ENCODE data around the gene RPL36.
A peak's percentile ranks its signal among the peaks of the same experiment; 100 is the strongest.
"Not testable (repeated sequence)": the region's sequence is repeated elsewhere in the genome, so short reads cannot be mapped to it uniquely, and the experiment has no call there.

RPL36 gene

GRCh38 chr19:5691822-5692722 is 2.0 kb downstream of the RPL36 start:
- DNase-seq, result peak; percentile 39

GRCh38 chr19:5692723-5693194 is 2.7 kb downstream of the RPL36 start:
- DNase-seq, result no peak

DNA sequence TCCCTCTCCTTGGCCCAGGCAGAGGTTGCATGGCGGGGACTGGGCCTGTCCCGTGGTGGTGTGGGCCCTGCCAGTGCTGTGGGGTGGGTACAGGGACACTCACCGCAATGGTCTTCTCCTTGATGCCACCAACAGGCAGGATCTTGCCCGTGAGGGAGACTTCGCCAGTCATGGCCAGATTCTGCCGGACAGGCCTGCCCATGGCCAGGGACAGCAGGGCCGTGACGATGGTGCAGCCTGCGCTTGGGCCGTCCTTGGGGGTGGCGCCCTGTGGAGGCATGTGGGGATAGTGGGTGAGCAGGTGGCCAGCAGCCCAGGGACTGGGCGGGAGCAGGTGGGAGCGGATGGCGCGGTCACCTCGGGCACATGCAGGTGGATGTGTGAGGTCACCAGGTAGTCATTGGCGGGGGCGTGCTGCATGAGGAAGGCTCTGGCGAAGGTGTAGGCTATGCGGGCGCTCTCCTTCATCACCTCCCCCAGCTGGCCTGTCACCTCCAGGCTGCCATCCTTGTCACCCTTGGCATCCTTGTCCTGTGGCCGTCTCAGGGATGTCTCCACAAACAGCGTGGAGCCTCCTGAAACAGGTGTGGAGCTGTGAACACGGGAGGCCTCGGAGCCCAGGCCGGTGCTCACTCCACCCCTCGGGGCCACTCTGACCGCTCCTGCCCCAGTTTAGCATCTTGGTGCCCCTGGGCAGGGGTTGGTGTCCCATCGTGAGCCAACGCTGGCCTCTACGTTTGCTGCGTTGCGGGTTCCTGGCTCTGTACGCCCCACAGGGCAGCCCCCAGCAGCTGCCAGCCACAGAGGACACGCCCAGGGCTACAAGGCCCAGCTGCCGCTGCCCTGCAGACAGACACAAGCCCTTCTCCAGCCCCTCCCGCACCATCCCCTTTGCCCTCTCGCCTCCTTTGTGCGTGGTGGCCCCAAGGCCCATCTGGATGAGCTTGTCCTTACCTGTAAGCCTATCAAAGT is 3.4 kb downstream of the RPL36 start:
- DNase-seq, result peak; percentile 33

- DNase-seq, result no peak
Observed at GRCh38 chr19:5694167-5694955, 4.3 kb downstream of the RPL36 start.

- DNase-seq, result no peak
Observed at GRCh38 chr19:5694956-5695648, 5.0 kb downstream of the RPL36 start.

DNA sequence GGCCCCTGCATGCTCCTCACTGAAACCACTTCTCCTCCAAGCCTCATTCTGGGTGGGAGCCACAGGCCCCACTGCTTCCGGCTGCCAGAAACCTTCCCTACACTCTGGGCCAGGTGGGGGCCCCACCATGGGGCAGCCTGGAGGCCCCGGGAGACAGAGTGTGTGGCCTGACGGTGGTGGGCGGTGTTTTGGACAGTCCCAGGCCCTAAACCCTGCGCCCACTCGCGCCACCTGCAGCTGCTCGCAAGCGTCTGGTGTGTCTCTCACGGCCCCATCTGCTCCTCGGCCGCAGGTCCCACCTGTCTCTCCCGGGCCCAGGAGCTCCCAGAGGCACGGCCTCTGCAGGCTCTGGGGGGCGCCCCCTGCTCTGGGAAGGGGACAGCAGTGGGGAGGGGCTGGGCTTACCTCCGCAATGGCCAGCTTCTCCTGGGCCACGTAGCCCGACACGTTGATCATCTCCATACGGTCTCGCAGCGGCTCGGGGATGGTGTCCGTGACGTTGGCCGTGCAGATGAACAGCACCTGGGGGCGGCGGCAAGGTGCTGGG is 5.6 kb downstream of the RPL36 start:
- DNase-seq, result no peak

GRCh38 chr19:5696196-5697021 is 6.3 kb downstream of the RPL36 start:
- DNase-seq, result no peak

DNA sequence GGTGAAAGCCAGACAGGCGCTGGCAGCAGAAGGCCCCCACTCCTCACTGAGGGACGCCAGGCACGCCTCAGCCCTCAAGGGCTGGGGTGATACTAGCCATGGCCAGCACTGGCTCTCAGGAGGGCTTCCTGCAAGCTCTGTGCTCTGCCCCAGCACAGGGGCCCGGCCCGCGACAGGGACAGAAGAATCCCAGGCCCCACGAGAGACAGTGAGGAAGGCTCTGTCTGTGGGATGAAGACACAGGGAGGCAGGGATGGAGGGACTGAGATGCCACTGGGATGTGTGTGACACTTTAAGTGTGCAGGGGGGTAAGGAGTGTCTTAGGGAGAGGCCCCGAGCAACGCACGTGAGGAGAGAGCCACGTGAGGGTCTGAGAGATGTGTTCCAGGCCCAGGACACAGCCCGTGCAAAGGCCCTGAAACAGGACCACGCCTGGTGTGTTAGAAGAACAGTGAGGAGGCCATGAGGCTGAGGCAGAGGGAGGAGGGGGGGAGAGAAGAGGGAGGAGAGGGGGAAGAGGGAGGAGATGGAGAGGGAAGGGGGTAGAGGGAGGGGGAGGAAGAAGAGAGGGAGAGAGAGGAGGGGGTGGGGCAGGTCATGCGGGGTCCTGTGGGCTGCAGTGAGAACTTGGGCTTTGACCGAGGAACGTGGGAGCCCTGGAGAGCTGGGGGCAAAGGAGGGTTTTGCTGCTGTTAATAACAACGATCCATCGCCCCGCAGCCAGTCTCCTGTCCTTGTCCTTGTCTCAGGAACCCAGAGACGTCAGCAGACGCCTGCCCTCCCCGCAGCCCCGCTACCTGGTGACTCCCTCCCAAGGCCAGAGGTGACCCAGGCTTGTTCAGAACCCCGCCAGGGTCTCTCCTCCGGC is 7.2 kb downstream of the RPL36 start:
- DNase-seq, result no peak

DNA sequence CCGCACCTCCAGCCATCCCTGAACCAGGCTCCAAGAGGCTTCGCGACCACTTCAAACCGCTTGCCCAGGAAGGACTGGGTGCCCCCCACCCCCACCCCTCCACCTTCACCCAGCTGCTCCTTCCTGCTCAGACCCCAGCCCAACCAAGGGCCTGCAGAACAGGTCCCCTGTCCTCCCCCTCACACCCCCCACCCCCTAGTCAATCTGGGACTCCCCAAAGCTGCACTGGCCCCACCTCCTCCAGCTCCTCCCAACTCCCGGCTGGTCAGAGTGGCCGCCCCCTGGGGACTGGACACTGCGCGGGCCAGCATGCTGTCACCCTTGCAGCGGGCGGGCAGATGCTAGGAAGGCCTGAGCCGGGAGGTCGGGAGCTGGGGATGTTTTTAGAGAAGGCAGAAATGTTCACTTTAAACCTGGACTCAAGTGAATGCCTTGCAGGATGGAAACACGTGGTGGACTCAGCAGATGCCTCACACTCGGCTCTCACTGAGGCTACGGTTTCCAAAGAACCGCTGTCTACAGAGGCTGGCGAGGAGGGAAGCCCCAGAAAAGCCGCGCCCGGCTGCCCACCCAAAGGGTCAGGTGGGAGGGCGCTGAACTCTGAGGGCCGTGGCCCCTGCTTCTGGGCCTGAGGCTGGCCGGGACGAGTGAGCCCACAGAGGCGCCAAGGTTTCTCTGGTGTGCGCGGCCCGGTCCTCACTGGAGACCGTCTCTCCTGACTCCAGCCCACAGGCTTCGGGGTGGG is 8.0 kb downstream of the RPL36 start:
- DNase-seq, result no peak

- DNase-seq, result no peak
Observed at GRCh38 chr19:5698635-5699422, 8.7 kb downstream of the RPL36 start.

- no peak for DNase-seq
Observed at GRCh38 chr19:5700455-5701092, 10.5 kb downstream of the RPL36 start.

- DNase-seq, result not testable (repeated sequence)
Observed at GRCh38 chr19:5702053-5702410, 11.9 kb downstream of the RPL36 start.

DNA sequence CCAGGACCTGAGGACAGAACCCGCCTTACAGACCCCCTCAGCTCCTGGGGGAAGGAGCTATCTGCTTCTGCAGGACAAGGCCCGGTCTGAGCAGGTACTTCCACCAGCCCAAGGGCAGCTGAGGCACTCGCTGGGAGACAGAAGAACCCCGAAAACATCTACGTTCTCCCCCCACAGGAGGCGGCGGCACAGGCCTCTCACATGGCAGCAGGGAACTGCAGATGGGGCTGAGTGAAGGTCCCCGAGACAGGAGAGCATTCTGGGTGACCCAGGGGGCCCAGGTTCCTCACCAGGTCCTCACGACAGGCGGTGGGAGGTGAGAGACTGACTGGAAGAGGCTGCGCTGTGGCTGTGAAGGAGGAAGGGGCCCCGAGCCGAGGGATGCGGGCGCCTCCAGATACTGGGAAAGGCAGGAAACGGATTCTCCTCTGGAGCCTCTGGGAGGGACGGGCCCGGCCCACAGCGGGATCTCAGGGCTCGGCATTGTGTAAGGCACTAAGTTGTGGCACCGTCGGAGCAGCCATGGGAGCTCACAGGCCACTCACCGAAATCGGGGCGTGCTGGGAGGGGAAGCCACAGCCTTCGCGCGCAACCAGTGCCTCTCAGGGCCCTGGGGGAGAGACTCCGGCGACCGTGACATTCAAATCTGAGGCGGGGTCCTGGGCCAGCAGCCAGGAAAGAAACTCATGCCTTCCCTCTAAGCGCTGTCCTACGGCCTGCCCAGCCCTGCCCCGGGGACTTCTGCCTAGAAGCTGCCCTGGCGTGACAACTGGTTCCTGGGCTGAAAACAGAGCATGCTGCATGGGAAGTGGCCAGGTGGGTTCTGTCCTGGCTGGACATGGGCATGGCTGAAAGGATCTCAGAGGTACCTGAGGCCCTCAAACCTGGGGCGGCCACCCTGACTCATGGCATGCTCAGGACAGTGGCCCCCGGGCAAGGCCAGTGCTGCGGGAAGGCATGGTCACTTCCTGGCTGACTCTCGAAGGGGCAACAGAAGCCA is 14.0 kb downstream of the RPL36 start:
- no peak for DNase-seq

DNA sequence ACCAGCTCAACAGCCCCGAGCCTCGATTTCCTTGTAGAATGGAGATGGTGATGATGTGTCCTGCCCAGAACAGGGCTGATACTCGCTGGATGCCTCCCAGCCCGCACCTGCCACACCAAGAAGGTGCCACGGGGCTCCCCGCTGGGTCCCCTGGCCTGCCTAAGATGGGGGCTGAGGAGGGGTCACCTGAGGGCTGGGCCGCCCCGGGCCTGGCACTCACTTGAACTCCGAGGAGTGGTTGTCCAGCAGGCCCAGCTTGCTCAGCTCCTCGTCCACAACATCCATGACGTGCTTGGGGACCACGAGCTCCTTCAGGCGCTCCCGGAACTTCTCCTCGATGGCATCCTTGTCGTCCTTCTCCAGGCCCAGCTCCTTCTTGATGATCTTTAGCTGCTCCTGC is 15.5 kb downstream of the RPL36 start:
- DNase-seq, result no peak

GRCh38 chr19:5706876-5707573 is 16.9 kb downstream of the RPL36 start:
- DNase-seq, result no peak
